WTC11 (cell line): ENCODE measurements around the gene CHPF2.
A peak's percentile ranks its signal among the peaks of the same experiment; 100 is the strongest.

ENCODE experiments used
- CREM ChIP-seq: sonication (generic); formaldehyde crosslinking; IDR thresholded peaks from 2 replicates; pipeline ENCODE4 v1.8.1; 2022; ENCODE audit warnings: mild to moderate bottlenecking, missing genetic modification reagents, moderate library complexity
- TF ChIP-seq, protein P1 (sequence below): fragments of 200-600 bp; IDR thresholded peaks from 2 replicates; pipeline ENCODE4 v1.8.0; 2022; ENCODE audit warnings: antibody characterized with exemption

GRCh38 chr7:151226875-151227782, 5.2 kb upstream of the CHPF2 start, which contains the start of gene ABCF2:
- TF ChIP-seq, protein P1, sequence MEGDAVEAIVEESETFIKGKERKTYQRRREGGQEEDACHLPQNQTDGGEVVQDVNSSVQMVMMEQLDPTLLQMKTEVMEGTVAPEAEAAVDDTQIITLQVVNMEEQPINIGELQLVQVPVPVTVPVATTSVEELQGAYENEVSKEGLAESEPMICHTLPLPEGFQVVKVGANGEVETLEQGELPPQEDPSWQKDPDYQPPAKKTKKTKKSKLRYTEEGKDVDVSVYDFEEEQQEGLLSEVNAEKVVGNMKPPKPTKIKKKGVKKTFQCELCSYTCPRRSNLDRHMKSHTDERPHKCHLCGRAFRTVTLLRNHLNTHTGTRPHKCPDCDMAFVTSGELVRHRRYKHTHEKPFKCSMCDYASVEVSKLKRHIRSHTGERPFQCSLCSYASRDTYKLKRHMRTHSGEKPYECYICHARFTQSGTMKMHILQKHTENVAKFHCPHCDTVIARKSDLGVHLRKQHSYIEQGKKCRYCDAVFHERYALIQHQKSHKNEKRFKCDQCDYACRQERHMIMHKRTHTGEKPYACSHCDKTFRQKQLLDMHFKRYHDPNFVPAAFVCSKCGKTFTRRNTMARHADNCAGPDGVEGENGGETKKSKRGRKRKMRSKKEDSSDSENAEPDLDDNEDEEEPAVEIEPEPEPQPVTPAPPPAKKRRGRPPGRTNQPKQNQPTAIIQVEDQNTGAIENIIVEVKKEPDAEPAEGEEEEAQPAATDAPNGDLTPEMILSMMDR: no peak
- peak; percentile 99 for TF ChIP-seq CREM (CRISPR knock-in tag)
